Occipital lobe (tissue), 3 donors: ENCODE measurements around the gene KRTAP4-6. TPM values are rescaled to one million over a fixed set of nuclear protein-coding genes. Genes with fewer than 3 reads are reported as not detected.
"Not testable (repeated sequence)": the region's sequence is repeated elsewhere in the genome, so short reads cannot be mapped to it uniquely, and the experiment has no call there.

Experiments used
- DNase-seq: peaks from one replicate; lab custom pipeline; 2025; lab: John Stamatoyannopoulos, UW
- small RNA-seq: library from RNA; depleted of rRNA; stranded (forward); fragments of <200 nt; gene quantifications from one replicate; pipeline ENCODE3, GENCODE V24; 2014
- total RNA-seq: library from RNA; depleted of rRNA; stranded (reverse); fragments of >200 nt; gene quantifications from one replicate; pipeline ENCODE4 v1.2.3, GENCODE V29; 2014

KRTAP4-6 gene
- total RNA-seq, 1 donor from 2014 or later: not detected

GRCh38 chr17:41107941-41108450 lies 32.3 kb downstream of the KRTAP4-6 start:
- no peak for DNase-seq

- not testable (repeated sequence) for DNase-seq
Observed at GRCh38 chr17:41105347-41105746, 35.0 kb downstream of the KRTAP4-6 start, which contains the start of gene KRTAP4-9. KRTAP4-9 (plus strand) TSS chr17:41105389; CDS start chr17:41105389, 0 bp downstream.

DNA sequence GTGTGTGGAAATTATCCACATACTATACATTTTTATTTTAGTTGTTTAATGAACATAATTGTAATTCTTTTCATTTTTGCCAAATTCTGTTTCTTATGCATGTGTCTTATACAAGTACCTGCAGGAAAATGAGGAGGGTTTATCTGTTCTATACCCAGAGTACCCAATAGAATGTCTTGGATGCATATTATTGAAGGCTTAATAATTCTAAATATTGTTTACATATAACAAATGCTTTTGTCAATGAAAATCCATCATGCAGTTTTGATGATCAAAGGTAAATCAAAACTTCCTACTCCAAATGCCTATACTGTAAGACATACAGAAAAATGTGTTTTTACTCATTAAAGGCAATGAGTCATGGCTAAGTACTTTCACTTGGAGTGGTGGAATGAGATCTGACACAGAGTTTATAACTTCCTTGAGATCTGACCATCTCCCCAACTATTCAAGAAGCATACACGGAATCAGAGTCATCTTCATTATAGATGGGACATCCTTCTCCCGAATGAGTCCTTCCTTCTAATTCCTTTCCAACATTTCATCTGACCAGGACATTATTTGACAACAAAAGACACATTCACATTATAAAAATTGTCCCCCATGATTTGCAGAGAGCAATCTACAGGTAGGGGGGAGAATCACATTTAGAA lies 35.8 kb downstream of the KRTAP4-6 start:
- not testable (repeated sequence) for DNase-seq

- DNase-seq: no peak
Observed at GRCh38 chr17:41103896-41104295, 36.4 kb downstream of the KRTAP4-6 start.

- no peak for DNase-seq
Observed at GRCh38 chr17:41101586-41102259, 38.6 kb downstream of the KRTAP4-6 start, which contains the start of gene KRTAP4-16. KRTAP4-16 (minus strand) TSS chr17:41102209; CDS start chr17:41102209, 0 bp downstream.

DNA sequence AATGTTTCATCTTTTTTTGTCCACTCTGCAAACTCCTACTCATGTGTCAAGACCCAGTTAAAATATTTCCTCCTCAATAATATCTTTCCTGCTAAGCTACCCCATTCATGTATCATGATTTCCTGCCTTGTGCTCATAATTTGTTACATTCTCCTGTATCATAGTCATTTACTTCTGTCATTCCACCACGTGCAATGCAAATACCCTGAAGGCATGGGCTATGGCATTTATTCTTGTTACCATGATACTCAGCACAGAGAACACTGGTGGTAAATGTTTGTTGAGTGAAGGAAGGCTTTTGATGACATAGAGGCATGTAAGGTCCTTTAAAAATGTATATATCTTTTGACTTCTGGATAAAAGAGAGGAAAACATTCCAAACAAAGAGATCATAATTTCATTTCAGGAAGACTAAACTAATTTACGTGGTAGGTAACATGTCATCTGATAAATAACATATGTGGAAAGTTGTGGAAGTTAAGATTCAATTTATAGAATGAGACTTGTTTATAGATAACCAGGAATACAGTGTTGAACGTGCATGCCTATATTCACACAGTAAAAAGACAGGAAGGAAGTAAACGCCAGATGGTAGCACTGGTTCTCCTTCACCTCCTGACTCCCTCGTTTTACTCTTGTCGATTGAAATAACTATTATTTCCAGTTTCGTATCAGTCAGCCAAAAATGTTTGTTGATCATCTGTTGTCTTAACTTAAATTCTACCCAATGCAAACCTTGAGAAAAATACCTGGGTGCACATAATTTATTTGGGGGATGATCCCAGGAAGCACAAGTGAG lies 40.5 kb downstream of the KRTAP4-6 start:
- not testable (repeated sequence) for DNase-seq

- DNase-seq: no peak
Observed at GRCh38 chr17:41098481-41098880, 41.9 kb downstream of the KRTAP4-6 start.

DNA sequence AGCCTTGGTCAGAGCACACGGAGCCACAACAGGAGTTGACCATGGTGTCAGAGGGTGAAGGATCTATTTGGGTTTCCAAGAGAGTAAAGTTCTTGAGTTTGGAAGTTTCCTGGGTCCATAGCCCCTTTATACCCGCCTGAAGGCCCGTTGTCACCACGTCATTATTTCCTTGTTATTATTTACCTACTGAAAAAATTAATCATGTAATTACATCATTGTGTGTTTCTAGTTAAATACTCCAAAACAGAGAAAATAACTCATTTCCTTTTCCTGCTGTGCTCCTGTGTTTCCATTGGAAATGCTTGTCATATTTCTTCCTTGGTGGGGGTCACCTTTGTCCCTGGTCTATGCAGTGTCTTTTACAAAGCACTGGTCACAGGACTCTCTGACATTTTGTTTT lies 42.3 kb downstream of the KRTAP4-6 start, which contains the start of gene KRTAP4-8:
Gene KRTAP4-8 (minus strand): TSS at position 101 of the 400 bp plus-strand sequence. CDS start 58 bp downstream, at position 43.
- DNase-seq: no peak

GRCh38 chr17:41096055-41096454 lies 44.3 kb downstream of the KRTAP4-6 start:
- no peak for DNase-seq

Small RNAs within 50 kb of the gene (small RNA-seq; reads per million reads assigned to genes)
- not detected for gene KRTAP4-17P

Other genes with a start within 250 kb of the KRTAP4-6 start
- gene KRT23, start 202.9 kb downstream of the KRTAP4-6 start, total RNA-seq: 0.16 TPM
- not detected for gene KRT39, start 173.6 kb downstream of the KRTAP4-6 start, total RNA-seq
- not detected for gene KRT40, start 156.2 kb downstream of the KRTAP4-6 start, total RNA-seq
- gene KRTAP3-3, start 146.4 kb downstream of the KRTAP4-6 start, total RNA-seq: not detected
- not detected for gene KRTAP3-2, start 140.6 kb downstream of the KRTAP4-6 start, total RNA-seq
- not detected for gene KRTAP3-1, start 131.4 kb downstream of the KRTAP4-6 start, total RNA-seq
- not detected for gene KRTAP1-5, start 113.3 kb downstream of the KRTAP4-6 start, total RNA-seq
- gene KRTAP1-4, start 110.3 kb downstream of the KRTAP4-6 start, total RNA-seq: not detected
- gene KRTAP1-3, start 105.7 kb downstream of the KRTAP4-6 start, total RNA-seq: not detected
- gene KRTAP1-1, start 99.1 kb downstream of the KRTAP4-6 start, total RNA-seq: not detected
- gene KRTAP2-1, start 93.2 kb downstream of the KRTAP4-6 start, total RNA-seq: not detected
- not detected for gene KRTAP2-2, start 85.3 kb downstream of the KRTAP4-6 start, total RNA-seq
- gene KRTAP2-3, start 80.4 kb downstream of the KRTAP4-6 start, total RNA-seq: not detected
- not detected for gene KRTAP2-4, start 74.7 kb downstream of the KRTAP4-6 start, total RNA-seq
- not detected for gene KRTAP4-7, start 56.4 kb downstream of the KRTAP4-6 start, total RNA-seq
- gene KRTAP4-8, start 42.4 kb downstream of the KRTAP4-6 start, total RNA-seq: not detected
- not detected for gene KRTAP4-16, start 38.3 kb downstream of the KRTAP4-6 start, total RNA-seq
- not detected for gene KRTAP4-9, start 35.2 kb downstream of the KRTAP4-6 start, total RNA-seq
- not detected for gene KRTAP4-11, start 22.2 kb downstream of the KRTAP4-6 start, total RNA-seq
- gene KRTAP4-12, start 16.4 kb downstream of the KRTAP4-6 start, total RNA-seq: not detected
- not detected for gene KRTAP4-5, start 9.3 kb upstream of the KRTAP4-6 start, total RNA-seq
- not detected for gene KRTAP4-4, start 20.2 kb upstream of the KRTAP4-6 start, total RNA-seq
- gene KRTAP4-3, start 27.7 kb upstream of the KRTAP4-6 start, total RNA-seq: not detected
- not detected for gene KRTAP4-2, start 37.7 kb upstream of the KRTAP4-6 start, total RNA-seq
- gene KRTAP4-1, start 44.4 kb upstream of the KRTAP4-6 start, total RNA-seq: not detected
- gene KRTAP9-1, start 49.3 kb upstream of the KRTAP4-6 start, total RNA-seq: not detected
- gene KRTAP9-2, start 86.1 kb upstream of the KRTAP4-6 start, total RNA-seq: not detected
- gene KRTAP9-3, start 91.9 kb upstream of the KRTAP4-6 start, total RNA-seq: not detected
- gene KRTAP9-8, start 97.5 kb upstream of the KRTAP4-6 start, total RNA-seq: not detected
- not detected for gene KRTAP9-4, start 109.1 kb upstream of the KRTAP4-6 start, total RNA-seq
- not detected for gene KRTAP9-9, start 114.8 kb upstream of the KRTAP4-6 start, total RNA-seq
- gene KRTAP9-6, start 124.8 kb upstream of the KRTAP4-6 start, total RNA-seq: not detected
- not detected for gene KRTAP9-7, start 135.2 kb upstream of the KRTAP4-6 start, total RNA-seq
- gene KRTAP29-1, start 162.3 kb upstream of the KRTAP4-6 start, total RNA-seq: not detected
- gene KRTAP16-1, start 168.8 kb upstream of the KRTAP4-6 start, total RNA-seq: not detected
- not detected for gene KRTAP17-1, start 175.2 kb upstream of the KRTAP4-6 start, total RNA-seq
- gene KRT33A, start 210.3 kb upstream of the KRTAP4-6 start, total RNA-seq: not detected
- not detected for gene KRT33B, start 229.3 kb upstream of the KRTAP4-6 start, total RNA-seq
- 0.31 TPM for gene KRT34, start 241.8 kb upstream of the KRTAP4-6 start, total RNA-seq